MM.1S (cell line): ENCODE results near the gene ARHGEF11.
A peak's percentile ranks its signal among the peaks of the same experiment; 100 is the strongest.

Experiments
- EZH2 ChIP-seq: fragments of 300-600 bp; sonication (generic); optimal IDR thresholded peaks from 2 replicates; pipeline ENCODE3; 2017; ENCODE audit warnings: low read depth, mild to moderate bottlenecking, antibody characterized with exemption, low read length, mixed read lengths
- TF ChIP-seq, protein P1 (sequence below): fragments of 300-600 bp; sonication (generic); IDR thresholded peaks from 2 replicates; pipeline ENCODE4 v1.5.1; 2016; ENCODE audit warnings: antibody characterized with exemption, low read length, mixed read lengths

DNA sequence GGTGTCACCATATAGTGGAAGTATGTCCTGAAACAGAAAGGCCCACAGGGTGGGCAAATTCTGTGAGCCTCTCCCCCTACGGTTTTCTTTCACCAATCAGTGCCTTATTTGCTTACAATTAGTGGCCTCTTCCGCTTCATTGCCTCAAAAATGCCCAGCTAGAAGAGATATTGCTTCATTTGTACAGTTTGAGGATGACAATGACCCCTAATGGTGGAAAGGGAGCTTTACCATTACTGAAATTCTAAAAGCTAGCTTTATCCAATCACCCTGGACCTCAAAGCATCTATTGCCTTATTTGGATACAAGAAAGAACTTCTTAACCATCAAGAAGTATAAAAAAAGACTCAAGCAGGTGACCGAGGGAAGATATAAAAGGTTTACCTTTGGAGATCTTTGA lies 75.5 kb downstream of the ARHGEF11 start:
- TF ChIP-seq, protein P1, sequence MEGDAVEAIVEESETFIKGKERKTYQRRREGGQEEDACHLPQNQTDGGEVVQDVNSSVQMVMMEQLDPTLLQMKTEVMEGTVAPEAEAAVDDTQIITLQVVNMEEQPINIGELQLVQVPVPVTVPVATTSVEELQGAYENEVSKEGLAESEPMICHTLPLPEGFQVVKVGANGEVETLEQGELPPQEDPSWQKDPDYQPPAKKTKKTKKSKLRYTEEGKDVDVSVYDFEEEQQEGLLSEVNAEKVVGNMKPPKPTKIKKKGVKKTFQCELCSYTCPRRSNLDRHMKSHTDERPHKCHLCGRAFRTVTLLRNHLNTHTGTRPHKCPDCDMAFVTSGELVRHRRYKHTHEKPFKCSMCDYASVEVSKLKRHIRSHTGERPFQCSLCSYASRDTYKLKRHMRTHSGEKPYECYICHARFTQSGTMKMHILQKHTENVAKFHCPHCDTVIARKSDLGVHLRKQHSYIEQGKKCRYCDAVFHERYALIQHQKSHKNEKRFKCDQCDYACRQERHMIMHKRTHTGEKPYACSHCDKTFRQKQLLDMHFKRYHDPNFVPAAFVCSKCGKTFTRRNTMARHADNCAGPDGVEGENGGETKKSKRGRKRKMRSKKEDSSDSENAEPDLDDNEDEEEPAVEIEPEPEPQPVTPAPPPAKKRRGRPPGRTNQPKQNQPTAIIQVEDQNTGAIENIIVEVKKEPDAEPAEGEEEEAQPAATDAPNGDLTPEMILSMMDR = peak; percentile 32; the same call in 1 of the 2 replicates
- no peak for TF ChIP-seq EZH2
